GM18951 (cell line): ENCODE measurements around the gene SCD.
"Not testable (repeated sequence)": the region's sequence is repeated elsewhere in the genome, so short reads cannot be mapped to it uniquely, and the experiment has no call there.

ENCODE experiments used
- POLR2A ChIP-seq: IDR thresholded peaks from 4 replicates; pipeline ENCODE4 v1.6.1; 2011; ENCODE audit warnings: mild to moderate bottlenecking; ENCODE audit not compliant: insufficient read length, insufficient read depth; ENCODE audit errors: extremely low read depth
- in situ Hi-C: fragments of 300-500 bp; cut with MboI; formaldehyde crosslinking; loops from one replicate; pipeline ENCODE4 v1.12.0; 2022; ENCODE audit warnings: low sequenced_read_pairs, mixed read lengths, inconsistent platforms; ENCODE audit not compliant: unreplicated experiment

Gene SCD

DNA sequence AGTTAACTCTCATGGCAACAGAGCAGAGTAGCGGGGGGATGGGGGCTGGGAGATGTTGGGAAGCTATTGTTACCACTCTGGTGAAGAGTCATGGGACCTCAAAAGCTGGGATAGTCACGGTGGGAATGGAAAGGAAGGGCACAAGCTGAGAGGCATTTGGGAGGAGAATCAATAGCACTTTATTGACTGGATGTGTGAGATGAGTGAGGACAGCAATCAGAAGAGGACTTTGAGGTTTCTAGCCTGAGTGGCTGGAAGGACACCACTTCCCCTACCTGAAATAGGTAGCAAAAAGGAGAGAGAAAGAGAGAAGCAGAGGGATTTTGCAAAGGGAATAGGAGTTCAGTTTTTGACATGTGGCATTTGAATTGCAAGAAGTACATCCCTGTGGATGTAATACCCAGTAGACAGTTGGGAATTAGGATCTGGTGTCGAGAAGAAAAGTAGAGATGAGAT is 27.2 kb downstream of the SCD start:
- in situ Hi-C loops, result no loop called here
- TF ChIP-seq POLR2A, result no peak

DNA sequence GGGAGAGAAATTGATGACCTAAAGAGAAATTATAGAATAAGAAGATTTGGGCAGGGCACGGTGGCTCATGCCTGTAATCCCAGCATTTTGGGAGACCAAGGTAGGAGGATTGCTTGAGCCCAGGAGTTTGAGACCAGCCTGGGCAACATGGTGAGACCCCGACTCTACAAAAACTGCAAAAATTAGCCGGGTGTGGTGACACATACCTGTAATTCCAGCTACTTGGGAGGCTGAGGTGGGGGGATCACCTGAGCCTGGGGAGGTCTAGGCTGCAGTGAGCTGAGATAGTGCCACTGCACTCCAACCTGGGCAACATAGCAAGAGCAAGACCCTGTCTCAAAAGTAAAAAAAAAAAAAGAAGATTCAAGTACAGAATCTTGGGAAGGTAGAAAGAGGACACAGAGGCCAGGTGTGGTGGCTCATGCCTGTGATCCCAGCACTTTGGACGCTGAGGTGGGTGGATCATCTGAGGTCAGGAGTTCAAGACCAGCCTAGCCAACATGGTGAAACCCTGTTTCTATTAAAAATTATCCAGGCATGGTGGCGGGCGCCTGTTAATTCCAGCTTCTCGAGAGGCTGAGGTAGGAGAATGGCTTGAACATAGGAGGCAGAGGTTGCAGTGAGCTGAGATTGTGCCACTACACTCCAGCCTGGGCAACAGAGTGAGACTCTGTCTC is 27.8 kb downstream of the SCD start:
- in situ Hi-C loops, result not testable (repeated sequence)

DNA sequence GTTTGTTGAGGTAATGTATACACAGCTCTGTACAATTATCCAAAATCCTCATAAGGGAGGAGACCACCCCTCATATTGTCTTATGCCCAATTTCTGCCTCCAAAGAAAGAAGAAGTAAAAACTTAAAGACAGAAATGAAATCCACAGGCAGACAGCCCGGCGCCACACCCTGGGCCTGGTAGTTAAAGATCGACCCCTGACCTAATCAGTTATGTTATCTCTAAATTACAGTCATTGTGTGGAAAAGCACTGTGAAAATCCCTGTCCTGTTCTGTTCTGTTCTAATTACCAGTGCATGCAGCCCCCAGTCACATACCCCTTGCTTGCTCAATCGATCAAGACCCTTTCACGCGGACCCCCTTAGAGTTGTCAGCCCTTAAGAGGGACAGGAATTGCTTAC is 29.6 kb downstream of the SCD start:
- in situ Hi-C loops, result not testable (repeated sequence)

- no peak for TF ChIP-seq POLR2A
- in situ Hi-C loops, result no loop called here
These were observed 30.8 kb downstream of the SCD start for GRCh38 chr10:100377830-100378229.

DNA sequence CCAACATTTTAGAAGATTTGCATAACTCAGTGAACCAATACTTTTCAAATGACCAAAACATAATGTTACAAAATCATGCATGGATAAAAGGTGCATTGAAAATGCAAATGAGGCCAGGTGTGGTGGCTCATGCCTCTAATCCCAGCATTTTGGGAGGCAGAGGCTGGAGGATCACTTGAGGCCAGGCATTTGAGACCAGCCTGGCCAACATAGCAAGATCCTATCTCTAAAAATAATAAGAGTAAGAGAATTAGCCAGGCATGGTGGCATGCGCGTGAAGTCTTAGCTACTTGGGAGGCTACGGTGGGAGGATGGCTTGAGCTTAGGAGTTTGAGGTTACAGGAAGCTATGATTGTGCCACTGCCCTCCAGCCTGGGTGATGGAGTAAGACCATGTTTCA is 33.4 kb downstream of the SCD start:
- in situ Hi-C loops, result no loop called here
- TF ChIP-seq POLR2A, result no peak

- TF ChIP-seq POLR2A, result no peak
- in situ Hi-C loops, result no loop called here
These were observed 35.5 kb downstream of the SCD start for GRCh38 chr10:100382553-100382952.

- no peak for TF ChIP-seq POLR2A
- in situ Hi-C loops, result no loop called here
These were observed 36.2 kb downstream of the SCD start for GRCh38 chr10:100383251-100383650.

DNA sequence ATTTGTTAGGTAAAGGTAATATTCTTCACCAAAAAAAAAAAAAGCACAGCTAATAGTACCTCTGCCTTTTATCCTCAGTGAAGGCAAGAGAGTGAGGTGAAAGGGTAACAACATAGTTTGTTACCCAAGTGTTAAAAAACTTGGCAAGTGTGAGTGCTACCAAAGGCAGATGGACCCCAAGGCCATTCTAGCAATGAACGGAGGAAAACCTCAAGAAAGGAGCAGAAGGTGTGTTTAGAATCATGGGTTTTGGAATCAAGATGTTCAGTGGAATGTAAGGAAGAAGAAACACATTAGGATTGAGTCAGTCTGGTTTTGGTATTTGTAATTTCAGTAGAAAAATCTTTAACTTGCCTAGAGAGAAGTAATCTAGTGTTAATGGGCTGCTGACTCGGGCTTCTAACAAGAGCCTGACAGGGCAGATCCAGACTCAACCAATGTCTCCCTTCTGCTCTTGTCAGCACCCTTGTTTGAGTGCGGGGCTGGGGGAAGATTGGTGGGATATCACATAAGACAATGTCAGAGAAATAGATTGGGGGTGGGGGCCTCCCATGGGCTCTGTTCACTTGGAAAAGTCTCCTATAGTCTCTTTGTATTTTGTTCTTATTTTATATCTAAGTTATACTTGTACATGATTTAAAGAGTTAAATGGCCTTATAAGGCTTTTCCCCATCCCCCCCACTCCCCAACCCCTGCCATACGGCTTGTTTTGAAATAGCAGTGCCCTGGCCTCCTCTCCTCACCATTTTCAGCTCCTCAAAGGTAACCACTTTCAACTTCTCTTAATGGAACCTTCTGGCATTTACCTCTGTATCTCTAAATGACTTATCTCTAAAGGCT is 44.4 kb downstream of the SCD start:
- no peak for TF ChIP-seq POLR2A
- in situ Hi-C loops, result no loop called here

- in situ Hi-C loops, result no loop called here
- TF ChIP-seq POLR2A, result no peak
These were observed 45.6 kb downstream of the SCD start for GRCh38 chr10:100392686-100393003.

GRCh38 chr10:100395626-100396025 is 48.6 kb downstream of the SCD start:
- TF ChIP-seq POLR2A, result no peak
- in situ Hi-C loops, result no loop called here

GRCh38 chr10:100396605-100397004 is 49.6 kb downstream of the SCD start:
- in situ Hi-C loops, result no loop called here
- TF ChIP-seq POLR2A, result no peak

DNA sequence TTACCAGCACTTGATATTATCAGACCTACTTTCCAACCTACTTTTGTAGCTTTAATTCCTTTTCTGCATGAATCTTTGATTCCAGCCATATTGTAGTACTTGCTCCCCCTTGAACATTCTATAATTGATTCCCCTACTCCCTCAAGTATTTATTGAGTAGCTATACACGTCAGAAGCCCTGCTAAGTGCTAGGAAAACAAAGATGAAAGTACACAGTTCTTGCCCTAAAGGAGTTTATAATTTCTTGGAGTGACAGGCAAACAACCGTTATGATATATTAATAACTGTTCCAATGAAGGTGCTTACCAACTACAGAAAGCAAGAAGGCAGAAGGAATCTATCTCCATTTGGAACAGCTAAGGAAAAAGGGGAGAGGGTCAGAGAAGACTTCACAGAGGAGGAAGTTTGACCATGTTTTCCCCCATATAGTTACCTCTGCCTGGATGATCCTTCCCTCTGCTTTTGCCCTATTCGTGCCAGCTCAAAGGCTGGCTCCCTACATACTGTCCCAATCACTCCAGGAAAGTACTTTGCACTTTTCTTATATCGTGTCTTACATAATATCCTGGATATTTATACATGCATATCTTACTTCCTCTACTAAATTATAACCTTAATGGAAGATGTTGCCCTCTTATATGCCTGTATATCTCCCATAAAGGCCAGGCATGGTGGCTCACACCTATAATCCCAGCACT is 54.7 kb downstream of the SCD start:
- in situ Hi-C loops, result no loop called here
- TF ChIP-seq POLR2A, result no peak

DNA sequence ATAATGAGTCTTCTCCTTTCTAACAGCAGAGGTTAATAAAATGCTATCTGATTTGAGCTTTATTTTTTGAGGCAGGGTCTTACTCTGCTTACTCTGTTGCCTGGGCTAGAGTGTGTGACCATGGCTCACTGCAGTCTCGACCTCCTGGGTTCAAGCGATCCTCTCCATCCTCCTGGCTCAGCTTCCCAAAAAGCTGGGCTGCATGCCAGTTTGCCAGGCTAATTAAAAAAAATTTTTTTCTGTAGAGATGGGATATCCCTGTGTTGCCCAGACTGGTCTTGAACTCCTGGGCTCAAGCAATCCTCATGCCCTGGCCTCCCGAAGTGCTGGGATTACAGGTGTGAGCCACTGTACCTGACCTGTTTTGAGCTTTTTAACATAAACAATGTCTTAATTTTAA is 56.7 kb downstream of the SCD start:
- in situ Hi-C loops, result no loop called here
- no peak for TF ChIP-seq POLR2A

- no peak for TF ChIP-seq POLR2A
- in situ Hi-C loops, result no loop called here
These were observed 66.1 kb downstream of the SCD start for GRCh38 chr10:100413173-100413572.
